Naive thymus-derived CD4-positive, alpha-beta T cell (primary cell): ENCODE data around the gene TMPO. TPM values are rescaled to one million over a fixed set of nuclear protein-coding genes. Genes with fewer than 3 reads are reported as not detected.
A peak's percentile ranks its signal among the peaks of the same experiment; 100 is the strongest.
"Not testable (repeated sequence)": the region's sequence is repeated elsewhere in the genome, so short reads cannot be mapped to it uniquely, and the experiment has no call there.

Experiments
- ATAC-seq: fragments of 150-1000 bp; cut with Tn5 transposase; 2 replicates; pipeline ENCODE4 v1.10.0; 2021; ENCODE audit warnings: mild to moderate bottlenecking, moderate library complexity
- CTCF ChIA-PET: fragments of 350-600 bp; sonication (Branson Sonifier 250); formaldehyde crosslinking; loops from one replicate; lab custom pipeline; 2021; ENCODE audit warnings: antibody characterized with exemption; lab: Charles Lee
- POLR2A ChIA-PET: fragments of 350-600 bp; sonication (Branson Sonifier 250); formaldehyde crosslinking; loops from one replicate; lab custom pipeline; 2021; ENCODE audit warnings: antibody characterized with exemption, inconsistent platforms; lab: Charles Lee
- DNase-seq, 9 donors: peaks; one replicate each; pipeline versions ENCODE4 v3.0.0 to v3.0.0-alpha.2; 2020 to 2022; ENCODE audit warnings: mixed read lengths in 1 of 9
- H3K27ac ChIP-seq: one replicate; pipeline ENCODE4 v1.7.0; 2013; ENCODE audit warnings: mild to moderate bottlenecking, low read depth, low read length, moderate library complexity
- H3K27me3 ChIP-seq, 2 donors: one replicate each; pipeline ENCODE4 v1.7.0; 2013; ENCODE audit warnings: low read length in 2 of 2, mild to moderate bottlenecking in 2 of 2, moderate library complexity in 2 of 2; ENCODE audit not compliant: control insufficient read depth in 2 of 2, insufficient read depth in 2 of 2
- H3K36me3 ChIP-seq, 3 experiments: 1 replicate in 2 of 3; 2 replicates in 1 of 3; pipeline ENCODE4 v1.7.0; 2013; ENCODE audit warnings: low read length in 3 of 3, mild to moderate bottlenecking in 3 of 3, moderate library complexity in 1 of 3; ENCODE audit not compliant: insufficient read depth in 3 of 3, control insufficient read depth in 2 of 3
- H3K4me1 ChIP-seq, 2 donors: one replicate each; pipeline ENCODE4 v1.7.0; 2013; ENCODE audit warnings: low read length in 2 of 2, mild to moderate bottlenecking in 2 of 2, moderate library complexity in 1 of 2; ENCODE audit not compliant: control insufficient read depth in 2 of 2, insufficient read depth in 2 of 2
- H3K4me3 ChIP-seq: 2 replicates; pipeline ENCODE4 v1.7.0; 2013; ENCODE audit warnings: mild to moderate bottlenecking, low read length
- H3K9me3 ChIP-seq, 3 experiments: 1 replicate in 2 of 3; 2 replicates in 1 of 3; pipeline ENCODE4 v1.7.0; 2013; ENCODE audit warnings: low read length in 3 of 3; ENCODE audit not compliant: control insufficient read depth in 2 of 3
- H3K27ac Mint-ChIP-seq, 9 donors: one replicate each; pipeline ENCODE4 v1.8.0; 2020 to 2022; ENCODE audit warnings: mixed read lengths in 9 of 9, mild to moderate bottlenecking in 8 of 9, moderate library complexity in 5 of 9, inconsistent platforms in 2 of 9
- H3K27me3 Mint-ChIP-seq, 5 donors: one replicate each; pipeline ENCODE4 v1.8.0; 2021 to 2022; ENCODE audit warnings: mixed read lengths in 5 of 5, mild to moderate bottlenecking in 1 of 5
- H3K36me3 Mint-ChIP-seq, 5 donors: one replicate each; pipeline ENCODE4 v1.8.0; 2020 to 2022; ENCODE audit warnings: mixed read lengths in 5 of 5, mild to moderate bottlenecking in 3 of 5, inconsistent platforms in 1 of 5
- H3K4me1 Mint-ChIP-seq, 7 donors: one replicate each; pipeline ENCODE4 v1.8.0; 2020 to 2022; ENCODE audit warnings: mixed read lengths in 7 of 7, mild to moderate bottlenecking in 3 of 7, inconsistent platforms in 1 of 7
- H3K4me3 Mint-ChIP-seq, 10 donors: one replicate each; pipeline ENCODE4 v1.8.0; 2020 to 2022; ENCODE audit warnings: mild to moderate bottlenecking in 10 of 10, mixed read lengths in 10 of 10, moderate library complexity in 6 of 10, inconsistent platforms in 2 of 10
- H3K9me3 Mint-ChIP-seq, 11 donors: one replicate each; pipeline ENCODE4 v1.8.0; 2020 to 2022; ENCODE audit warnings: mixed read lengths in 11 of 11, mild to moderate bottlenecking in 4 of 11, inconsistent platforms in 1 of 11, moderate library complexity in 1 of 11
- intact Hi-C, 2 donors: fragments of 100-400 bp; cut with micrococcal nuclease; formaldehyde crosslinking; loops; one replicate each; pipeline ENCODE4 v1.15.1; 2023
- polyA plus RNA-seq, 2 donors: library from polyadenylated mRNA; unstranded; fragments of 300-500 nt; fragmentation: Illumina TruSeq; gene quantifications; one replicate each; pipeline ENCODE4 v1.2.3, GENCODE V29; 2021
- total RNA-seq, 6 experiments: library from RNA in 5 of 6; stranded (reverse) in 5 of 6; gene quantifications; 1 replicate in 5 of 6; 2 replicates in 1 of 6; pipeline ENCODE4 v1.2.3 and lab custom pipeline; 2021 to 2026

Gene TMPO
- total and polyA plus RNA-seq, 7 experiments from 2014 or later: 62.8 to 267 (median 92.7) TPM

GRCh38 chr12:98489176-98489575, 26.2 kb upstream of the TMPO start:
- no peak overlapping the region for H3K27ac ChIP-seq
- DNase-seq: no peak
- H3K4me3 ChIP-seq: no peak overlapping the region
- no peaks in the 10 kb centered on the region for H3K36me3 Mint-ChIP-seq
- no peaks in the 10 kb centered on the region for H3K36me3 ChIP-seq
- no peaks in the 10 kb centered on the region for H3K27me3 ChIP-seq
- no peak overlapping the region for H3K4me3 Mint-ChIP-seq
- H3K27me3 Mint-ChIP-seq: peaks cover 0 to 16% (median 0%) of the 10 kb centered on the region in 5 donors
- intact Hi-C loops: no loop called here
- ChIA-PET POLR2A (interaction anchor here (0.6 to 6.8 kb wide), 2 partner anchors 26 to 43 kb away, joined by 3 to 143 read pairs; partner anchors contain the start of gene TMPO), CTCF (interaction anchor here (3.1 kb wide), 1 partner anchor 43 kb away, joined by 12 read pairs; no protein-coding TSS in a partner anchor)
- H3K4me1 Mint-ChIP-seq: peaks cover 0 to 7% (median 6%) of the 10 kb centered on the region in 7 donors
- peaks cover 0 to 7% of the 10 kb centered on the region in 2 donors for H3K4me1 ChIP-seq
- ATAC-seq: no peak
- no peaks in the 10 kb centered on the region for H3K9me3 ChIP-seq
- H3K9me3 Mint-ChIP-seq: no peaks in the 10 kb centered on the region
- no peak overlapping the region for H3K27ac Mint-ChIP-seq

DNA sequence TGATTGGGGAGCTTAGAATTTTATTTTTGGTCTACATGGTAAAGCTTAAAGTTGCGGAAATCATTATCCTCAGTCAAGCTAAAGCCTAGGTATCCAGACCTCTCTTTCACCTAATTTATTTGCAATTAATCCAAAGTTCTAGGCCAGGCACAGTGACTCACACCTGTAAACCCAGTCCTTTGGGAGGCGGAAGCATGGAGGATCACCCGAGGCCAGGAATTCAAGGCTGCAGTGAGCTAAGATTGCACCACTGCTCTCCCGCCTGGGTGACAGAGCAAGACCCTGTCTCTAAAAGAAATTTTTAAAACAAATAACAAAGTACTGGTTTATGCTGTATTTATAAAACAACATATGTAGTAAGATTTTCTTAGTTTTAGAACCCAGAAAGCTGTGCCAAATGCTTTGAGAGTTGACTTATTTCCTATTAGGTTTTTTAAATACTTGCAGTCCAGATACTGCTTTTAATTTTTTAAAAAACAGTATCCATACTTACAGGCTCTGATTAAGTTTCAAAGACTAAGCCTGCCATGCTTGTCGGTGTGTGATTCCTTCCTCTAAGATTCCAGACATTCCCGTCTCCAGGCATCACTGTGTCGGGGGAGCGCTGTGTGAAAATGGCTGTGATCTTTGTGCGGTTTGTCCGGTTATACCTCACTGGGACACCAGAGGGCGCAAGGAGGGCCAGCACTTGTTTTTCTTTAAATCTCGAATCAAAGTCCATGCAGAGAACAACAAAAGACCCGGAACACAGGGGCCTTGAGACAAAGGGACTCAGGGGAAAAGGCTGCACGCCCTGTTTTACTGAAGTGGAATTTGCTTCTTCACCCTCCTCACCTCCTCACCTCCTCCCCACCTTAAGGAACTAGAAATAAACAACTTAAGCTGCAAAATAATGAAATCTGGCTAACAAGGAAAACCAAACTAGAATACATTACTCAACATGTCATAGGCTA, 24.6 kb upstream of the TMPO start:
- no peaks in the 10 kb centered on the region for H3K9me3 Mint-ChIP-seq
- POLR2A ChIA-PET: interaction anchor here (0.6 to 6.8 kb wide), 8 partner anchors 13 to 1832 kb away, joined by 3 to 143 read pairs (median 3); partner anchors contain the start of gene TMPO
- Histone ChIP-seq H3K4me1 (peaks cover 0 to 7% of the 10 kb centered on the region in 2 donors), H3K36me3 (no peaks in the 10 kb centered on the region), H3K27me3 (no peaks in the 10 kb centered on the region), H3K4me3 (no peak overlapping the region), H3K27ac (peak overlapping the region; percentile 58), H3K9me3 (no peaks in the 10 kb centered on the region)
- no peaks in the 10 kb centered on the region for H3K36me3 Mint-ChIP-seq
- H3K27me3 Mint-ChIP-seq: peaks cover 0 to 10% (median 0%) of the 10 kb centered on the region in 5 donors
- peak overlapping the region; percentile 21 to 67 (median 54) for H3K4me3 Mint-ChIP-seq
- peaks cover 0 to 7% (median 6%) of the 10 kb centered on the region in 7 donors for H3K4me1 Mint-ChIP-seq
- CTCF ChIA-PET: interaction anchor here (0.5 to 3.8 kb wide), 17 partner anchors 10 to 508 kb away, joined by 3 to 81 read pairs (median 4); partner anchors contain the start of genes SLC25A3 and TMPO
- ATAC-seq (peak; percentile 99), DNase-seq (peak; percentile 69 to 86 (median 78))
- peak overlapping the region; percentile 71 to 98 (median 92) for H3K27ac Mint-ChIP-seq
- intact Hi-C loops: loop anchor here (1.0 kb wide), 6 partner anchors 13 to 164 kb away; partner anchors contain the start of gene SLC25A3 (in 2 of the 2)

DNA sequence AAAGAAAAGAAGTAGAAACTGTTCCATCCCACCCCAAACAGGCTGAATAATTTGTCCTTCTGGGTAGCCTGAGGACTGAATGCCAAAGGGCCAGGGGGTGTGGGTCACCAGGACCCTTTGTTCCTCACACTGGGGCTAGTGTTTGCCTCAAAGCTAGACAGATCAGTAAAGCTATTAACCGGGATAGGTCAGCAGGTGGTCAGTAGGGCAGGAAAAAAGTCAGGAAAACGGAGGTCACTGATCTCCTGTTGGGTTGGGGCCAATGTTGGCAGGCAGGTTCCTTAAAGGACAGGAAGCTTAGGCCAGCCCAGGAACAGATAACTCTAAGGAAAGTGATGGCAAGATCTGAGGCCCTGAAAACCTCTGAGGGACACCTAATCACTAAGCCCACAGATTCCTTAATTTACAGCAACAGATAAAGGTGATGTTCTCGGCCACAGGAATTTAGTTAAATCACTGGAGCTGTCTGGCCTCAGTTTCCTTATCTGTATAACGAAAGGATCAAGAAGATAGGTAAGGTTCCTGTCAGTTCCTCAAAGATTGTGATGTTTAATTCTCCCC, 22.7 kb upstream of the TMPO start:
- peaks cover 0 to 7% of the 10 kb centered on the region in 2 donors for H3K4me1 ChIP-seq
- intact Hi-C loops: no loop called here
- no peak overlapping the region for H3K27ac ChIP-seq
- no peak overlapping the region for H3K4me3 Mint-ChIP-seq
- ATAC-seq (no peak), DNase-seq (no peak)
- H3K4me3 ChIP-seq: no peak overlapping the region
- no peaks in the 10 kb centered on the region for H3K9me3 ChIP-seq
- peaks cover 0 to 8% (median 7%) of the 10 kb centered on the region in 7 donors for H3K4me1 Mint-ChIP-seq
- POLR2A ChIA-PET: interaction anchor here (0.7 to 6.8 kb wide), 3 partner anchors 11 to 100 kb away, joined by 3 to 143 read pairs (median 9); partner anchors contain the start of gene TMPO
- peak overlapping the region in 3 of 9 donors; percentile 10 to 59 (median 13) for H3K27ac Mint-ChIP-seq
- no peaks in the 10 kb centered on the region for H3K27me3 Mint-ChIP-seq
- CTCF ChIA-PET: interaction anchor here (1.9 to 3.8 kb wide), 4 partner anchors 8 to 101 kb away, joined by 9 to 81 read pairs (median 10); partner anchors contain the start of genes SLC25A3 and TMPO
- H3K36me3 Mint-ChIP-seq: no peaks in the 10 kb centered on the region
- H3K36me3 ChIP-seq: no peaks in the 10 kb centered on the region
- H3K9me3 Mint-ChIP-seq: no peaks in the 10 kb centered on the region
- H3K27me3 ChIP-seq: no peaks in the 10 kb centered on the region

- H3K36me3 Mint-ChIP-seq: peaks cover 0 to 15% (median 0%) of the 10 kb centered on the region in 5 donors
- H3K27me3 ChIP-seq, H3K4me3 ChIP-seq, H3K27ac ChIP-seq, H3K36me3 ChIP-seq, DNase-seq, ATAC-seq, H3K9me3 ChIP-seq: not testable (repeated sequence)
- CTCF ChIA-PET: interaction anchor here (1.2 to 1.8 kb wide), 2 partner anchors 9 to 31 kb away, joined by 3 to 10 read pairs; no protein-coding TSS in a partner anchor
- H3K9me3 Mint-ChIP-seq: peaks cover 0 to 21% (median 0%) of the 10 kb centered on the region in 11 donors
- peaks cover 6 to 35% (median 23%) of the 10 kb centered on the region in 7 donors for H3K4me1 Mint-ChIP-seq
- peaks cover 0 to 18% (median 3%) of the 10 kb centered on the region in 5 donors for H3K27me3 Mint-ChIP-seq
- H3K4me1 ChIP-seq: peaks cover 0 to 11% of the 10 kb centered on the region in 2 donors
- H3K4me3 Mint-ChIP-seq: peak overlapping the region in 7 of 10 donors; percentile 25 to 69 (median 58)
- H3K27ac Mint-ChIP-seq: peak overlapping the region in 5 of 9 donors; percentile 12 to 97 (median 62)
- POLR2A ChIA-PET: interaction anchor here (6.5 kb wide), 1 partner anchor 14 kb away, joined by 103 read pairs; the partner anchor contains the start of gene TMPO
- intact Hi-C loops: loop anchor here (5.0 kb wide), 1 partner anchor 1594 kb away; the partner anchor contains the start of gene NEDD1 (in 2 of the 2)
Measured at GRCh38 chr12:98501266-98501629, 14.1 kb upstream of the TMPO start.

GRCh38 chr12:98503342-98503591, 12.1 kb upstream of the TMPO start:
- Mint-ChIP-seq H3K4me1 (peaks cover 6 to 30% (median 23%) of the 10 kb centered on the region in 7 donors), H3K36me3 (peaks cover 0 to 15% (median 0%) of the 10 kb centered on the region in 5 donors), H3K4me3 (peak overlapping the region; percentile 89 to 99 (median 94)), H3K27ac (peak overlapping the region; percentile 95 to 100 (median 100)), H3K27me3 (peaks cover 0 to 18% (median 3%) of the 10 kb centered on the region in 5 donors), H3K9me3 (peaks cover 0 to 21% (median 0%) of the 10 kb centered on the region in 11 donors)
- intact Hi-C loops: loop anchor here (1.0 to 5.0 kb wide), 7 partner anchors 12 to 1640 kb away; partner anchors contain the start of genes APAF1 (in 2 of the 2), NEDD1 (in 2 of the 2), SLC25A3 (in 2 of the 2) and TMPO (in 2 of the 2)
- Histone ChIP-seq H3K9me3 (no peaks in the 10 kb centered on the region), H3K27ac (peak overlapping the region; percentile 90), H3K36me3 (peaks cover 0 to 4% (median 0%) of the 10 kb centered on the region in 3 experiments), H3K27me3 (no peaks in the 10 kb centered on the region), H3K4me3 (peak overlapping the region; percentile 97), H3K4me1 (peaks cover 0 to 11% of the 10 kb centered on the region in 2 donors)
- peak in 8 of 9 donors; percentile 71 to 91 (median 87) for DNase-seq
- ChIA-PET CTCF (interaction anchor here (0.6 to 1.6 kb wide), 3 partner anchors 10 to 12 kb away, joined by 3 to 6 read pairs (median 4); partner anchors contain the start of gene TMPO), POLR2A (interaction anchor here (1.1 to 6.5 kb wide), 3 partner anchors 10 to 12 kb away, joined by 9 to 103 read pairs (median 11); partner anchors contain the start of gene TMPO)
- peak; percentile 78 for ATAC-seq
